ENCODE data around the gene TMEM151A. TPM values are rescaled to one million over a fixed set of nuclear protein-coding genes. Genes with fewer than 3 reads are reported as not detected.

Gene TMEM151A
- total RNA-seq, 2 donors from 2014 or later, result 0.27 TPM; not detected in 1

DNA sequence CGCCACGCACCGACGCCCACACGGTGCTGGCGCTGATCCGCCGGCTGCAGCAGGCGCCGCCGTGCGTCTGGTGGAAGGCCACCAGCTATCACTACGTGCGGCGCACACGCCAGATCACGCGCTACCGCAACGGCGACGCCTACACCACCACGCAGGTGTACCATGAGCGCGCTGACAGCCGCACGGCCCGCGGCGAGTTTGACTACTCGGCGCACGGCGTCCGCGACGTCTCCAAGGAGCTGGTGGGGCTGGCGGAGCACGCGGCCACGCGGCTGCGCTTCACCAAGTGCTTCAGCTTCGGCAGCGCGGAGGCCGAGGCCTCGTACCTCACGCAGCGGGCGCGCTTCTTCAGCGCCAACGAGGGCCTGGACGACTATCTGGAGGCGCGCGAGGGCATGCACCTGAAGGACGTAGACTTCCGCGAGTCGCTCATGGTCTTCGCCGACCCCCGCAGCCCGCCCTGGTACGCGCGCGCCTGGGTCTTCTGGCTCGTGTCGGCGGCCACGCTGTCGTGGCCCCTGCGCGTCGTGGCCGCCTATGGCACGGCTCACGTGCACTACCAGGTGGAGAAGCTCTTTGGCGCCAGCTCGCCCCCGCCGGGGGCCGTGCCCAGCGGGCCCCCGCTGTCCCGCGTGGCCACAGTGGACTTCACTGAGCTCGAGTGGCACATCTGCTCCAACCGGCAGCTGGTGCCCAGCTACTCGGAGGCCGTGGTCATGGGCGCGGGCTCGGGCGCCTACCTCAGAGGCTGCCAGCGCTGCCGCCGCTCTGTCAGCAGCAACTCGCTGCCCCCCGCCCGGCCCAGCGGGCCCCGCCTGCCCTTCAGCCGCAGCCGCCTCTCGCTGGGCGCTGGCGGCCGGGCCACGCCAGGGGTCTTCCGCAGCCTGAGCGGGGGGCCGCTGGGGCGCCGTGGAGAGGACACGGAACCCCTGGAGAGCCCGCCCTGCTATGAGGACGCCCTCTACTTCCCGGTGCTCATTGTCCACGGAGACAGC, 3.2 kb downstream of the TMEM151A start:
- H3K9me3 ChIP-seq, result no peaks in the 10 kb centered on the region
- no peak for DNase-seq (ENCODE audit: low spot score)
- TF ChIP-seq, protein P1, sequence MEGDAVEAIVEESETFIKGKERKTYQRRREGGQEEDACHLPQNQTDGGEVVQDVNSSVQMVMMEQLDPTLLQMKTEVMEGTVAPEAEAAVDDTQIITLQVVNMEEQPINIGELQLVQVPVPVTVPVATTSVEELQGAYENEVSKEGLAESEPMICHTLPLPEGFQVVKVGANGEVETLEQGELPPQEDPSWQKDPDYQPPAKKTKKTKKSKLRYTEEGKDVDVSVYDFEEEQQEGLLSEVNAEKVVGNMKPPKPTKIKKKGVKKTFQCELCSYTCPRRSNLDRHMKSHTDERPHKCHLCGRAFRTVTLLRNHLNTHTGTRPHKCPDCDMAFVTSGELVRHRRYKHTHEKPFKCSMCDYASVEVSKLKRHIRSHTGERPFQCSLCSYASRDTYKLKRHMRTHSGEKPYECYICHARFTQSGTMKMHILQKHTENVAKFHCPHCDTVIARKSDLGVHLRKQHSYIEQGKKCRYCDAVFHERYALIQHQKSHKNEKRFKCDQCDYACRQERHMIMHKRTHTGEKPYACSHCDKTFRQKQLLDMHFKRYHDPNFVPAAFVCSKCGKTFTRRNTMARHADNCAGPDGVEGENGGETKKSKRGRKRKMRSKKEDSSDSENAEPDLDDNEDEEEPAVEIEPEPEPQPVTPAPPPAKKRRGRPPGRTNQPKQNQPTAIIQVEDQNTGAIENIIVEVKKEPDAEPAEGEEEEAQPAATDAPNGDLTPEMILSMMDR (IDR thresholded peaks at IDR 0.05), result no peak
- H3K27ac ChIP-seq, result no peak overlapping the region
- no peaks in the 10 kb centered on the region for H3K27me3 ChIP-seq (replicated peaks; ENCODE audit: insufficient read depth)
- no peak for ATAC-seq (ENCODE audit: insufficient number of reproducible peaks, low FRiP score, low read depth)
- no peak overlapping the region for H3K4me3 ChIP-seq
- H3K4me1 ChIP-seq (ENCODE audit: control insufficient read depth in 1 of 2, low read depth in 2 of 2), result peaks cover 8 to 16% of the 10 kb centered on the region in 2 donors
- H3K36me3 ChIP-seq, result no peaks in the 10 kb centered on the region

DNA sequence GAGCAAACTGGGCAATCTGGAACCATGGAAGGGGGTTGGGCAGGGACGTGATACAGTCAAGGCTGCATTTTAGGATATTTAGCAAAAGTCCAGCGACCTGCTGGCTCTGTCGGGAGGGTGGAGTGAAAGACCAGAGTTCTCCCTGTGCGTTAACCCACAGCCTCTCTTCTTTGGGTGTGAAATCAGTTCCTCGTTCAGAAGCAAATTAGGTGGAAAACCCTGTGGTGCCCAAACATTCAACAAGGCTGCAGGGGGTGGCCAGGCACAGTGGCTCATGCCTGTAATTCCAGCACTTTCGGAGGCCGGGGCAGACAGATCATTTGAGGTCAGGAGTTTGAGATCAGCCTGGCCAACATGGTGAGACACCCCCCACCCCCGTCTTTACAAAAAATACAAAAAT, 5.9 kb downstream of the TMEM151A start:
- Histone ChIP-seq H3K4me1 (ENCODE audit: control insufficient read depth in 1 of 2, low read depth in 2 of 2) (no peaks in the 10 kb centered on the region), H3K9me3 (no peaks in the 10 kb centered on the region), H3K27ac (no peak overlapping the region), H3K27me3 (replicated peaks; ENCODE audit: insufficient read depth) (no peaks in the 10 kb centered on the region), H3K4me3 (no peak overlapping the region), H3K36me3 (no peaks in the 10 kb centered on the region)
- TF ChIP-seq, protein P1 (IDR thresholded peaks at IDR 0.05), result no peak
- no peak for DNase-seq (ENCODE audit: low spot score)
- no peak for ATAC-seq (ENCODE audit: insufficient number of reproducible peaks, low FRiP score, low read depth)

DNA sequence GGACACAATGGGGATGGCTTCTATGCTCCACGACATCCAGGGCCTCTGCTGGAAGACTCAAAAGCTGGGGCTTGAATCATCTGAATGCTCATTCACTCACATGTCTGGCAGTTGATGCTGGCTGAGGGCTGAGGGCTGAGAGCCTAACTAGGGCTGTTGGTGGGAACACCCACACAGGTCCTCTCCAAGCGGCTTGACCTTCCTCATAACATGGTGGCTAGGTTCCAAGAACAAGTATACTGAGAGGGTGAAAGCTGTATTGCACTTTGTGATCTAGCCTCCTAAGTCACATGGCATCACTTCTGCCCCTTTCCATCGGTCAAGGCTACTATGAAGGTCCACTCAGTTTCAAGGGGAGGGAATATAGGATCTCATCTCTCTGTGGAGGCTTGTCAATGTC, 7.5 kb downstream of the TMEM151A start:
- Histone ChIP-seq H3K9me3 (no peaks in the 10 kb centered on the region), H3K27ac (no peak overlapping the region), H3K27me3 (replicated peaks; ENCODE audit: insufficient read depth) (no peaks in the 10 kb centered on the region), H3K36me3 (no peaks in the 10 kb centered on the region), H3K4me1 (ENCODE audit: control insufficient read depth in 1 of 2, low read depth in 2 of 2) (no peaks in the 10 kb centered on the region), H3K4me3 (no peak overlapping the region)
- ATAC-seq (ENCODE audit: insufficient number of reproducible peaks, low FRiP score, low read depth), result no peak
- no peak for DNase-seq (ENCODE audit: low spot score)
- TF ChIP-seq, protein P1 (IDR thresholded peaks at IDR 0.05), result no peak

DNA sequence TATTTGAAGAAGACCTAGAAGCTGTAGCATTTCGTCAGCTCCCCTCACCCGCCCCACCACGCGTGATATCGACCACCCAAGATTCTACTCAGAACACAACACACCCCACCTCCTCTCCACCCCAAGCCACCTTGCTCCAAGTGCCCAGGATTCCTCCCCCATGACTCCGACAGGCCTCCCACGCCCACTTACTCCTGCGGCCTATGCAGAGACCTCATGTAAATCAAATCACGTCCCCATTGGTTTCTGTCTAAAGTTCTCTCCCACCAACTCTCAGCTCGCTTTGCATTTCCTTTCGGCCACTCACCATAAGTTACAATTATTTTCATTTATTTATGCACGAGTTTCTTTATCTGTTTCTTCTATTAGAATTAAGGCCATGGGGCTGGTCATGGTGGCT, 11.0 kb downstream of the TMEM151A start:
- ATAC-seq (ENCODE audit: insufficient number of reproducible peaks, low FRiP score, low read depth) (no peak), DNase-seq (ENCODE audit: low spot score) (no peak)
- no peaks in the 10 kb centered on the region for H3K9me3 ChIP-seq
- no peaks in the 10 kb centered on the region for H3K27me3 ChIP-seq (replicated peaks; ENCODE audit: insufficient read depth)
- TF ChIP-seq, protein P1 (IDR thresholded peaks at IDR 0.05), result no peak
- no peaks in the 10 kb centered on the region for H3K36me3 ChIP-seq
- H3K4me1 ChIP-seq (ENCODE audit: control insufficient read depth in 1 of 2, low read depth in 2 of 2), result no peaks in the 10 kb centered on the region
- no peak overlapping the region for H3K27ac ChIP-seq
- H3K4me3 ChIP-seq, result no peak overlapping the region

DNA sequence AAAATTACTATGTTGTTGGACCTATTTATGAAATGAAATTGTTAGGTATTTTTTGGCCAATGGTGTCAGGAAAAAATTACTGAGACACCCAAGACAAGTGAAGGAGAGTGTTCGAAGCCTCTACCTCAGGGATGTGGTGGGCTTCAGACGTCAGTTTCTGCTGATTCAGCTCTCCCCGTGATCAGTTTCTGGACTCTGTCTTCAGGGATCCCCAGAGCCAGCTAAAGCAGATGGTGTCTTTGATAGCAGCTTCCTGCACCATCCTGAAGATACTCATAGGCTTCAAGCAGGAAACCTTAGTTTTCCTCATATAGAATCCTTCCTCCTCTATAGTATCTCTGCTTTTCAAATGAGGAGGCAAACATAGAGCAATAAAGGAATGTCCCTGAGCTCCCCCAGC, 17.8 kb downstream of the TMEM151A start:
- Histone ChIP-seq H3K9me3 (no peaks in the 10 kb centered on the region), H3K4me3 (no peak overlapping the region), H3K4me1 (ENCODE audit: control insufficient read depth in 1 of 2, low read depth in 2 of 2) (peaks cover 0 to 10% of the 10 kb centered on the region in 2 donors), H3K27me3 (replicated peaks; ENCODE audit: insufficient read depth) (peaks cover 2% of the 10 kb centered on the region), H3K27ac (no peak overlapping the region), H3K36me3 (no peaks in the 10 kb centered on the region)
- no peak for DNase-seq (ENCODE audit: low spot score)
- TF ChIP-seq, protein P1 (IDR thresholded peaks at IDR 0.05), result no peak
- no peak for ATAC-seq (ENCODE audit: insufficient number of reproducible peaks, low FRiP score, low read depth)

Data from thoracic aorta (tissue), 2 donors.